Gastrocnemius medialis (tissue), 4 donors: ENCODE results near the gene RNF224. TPM values are rescaled to one million over a fixed set of nuclear protein-coding genes. Genes with fewer than 3 reads are reported as not detected.
A peak's percentile ranks its signal among the peaks of the same experiment; 100 is the strongest.

ENCODE experiments used
- ATAC-seq, 2 donors: fragments of 150-250 bp; one replicate each; pipeline ENCODE4 v1.9.1; 2016
- DNase-seq, 2 donors: peaks; one replicate each; pipeline ENCODE4 v3.0.0-alpha.2; 2019
- H3K27ac ChIP-seq, 4 donors: fragments of 200-600 bp; sonication (generic); 1 replicate in 1 of 4; 2 replicates in 3 of 4; pipeline ENCODE4 v1.5.1; 2016 to 2018; ENCODE audit warnings: mild to moderate bottlenecking in 2 of 4, moderate library complexity in 1 of 4
- H3K27me3 ChIP-seq, 3 donors: fragments of 200-600 bp; sonication (generic) in 2 of 3; 1 replicate in 1 of 3; 2 replicates in 2 of 3; pipeline versions ENCODE4 v1.5.1 to v1.6.0; 2016 to 2019; ENCODE audit warnings: mild to moderate bottlenecking in 1 of 3, moderate library complexity in 1 of 3
- H3K36me3 ChIP-seq, 2 donors: fragments of 200-600 bp; sonication (generic) in 1 of 2; one replicate each; pipeline ENCODE4 v1.5.1; 2017 to 2018
- H3K4me1 ChIP-seq, 2 donors: fragments of 200-600 bp; sonication (generic) in 1 of 2; one replicate each; pipeline ENCODE4 v1.5.1; 2016 to 2017; ENCODE audit warnings: mild to moderate bottlenecking in 2 of 2
- H3K4me3 ChIP-seq, 4 donors: fragments of 200-600 bp; sonication (generic) in 3 of 4; 1 replicate in 1 of 4; 2 replicates in 3 of 4; pipeline ENCODE4 v1.5.1; 2016 to 2019; ENCODE audit warnings: mild to moderate bottlenecking in 2 of 4
- H3K9me3 ChIP-seq, 3 donors: fragments of 200-600 bp; sonication (generic) in 2 of 3; 1 replicate in 1 of 3; 2 replicates in 2 of 3; pipeline ENCODE4 v1.5.1; 2016 to 2019
- CTCF ChIP-seq, 5 experiments: fragments of 450-650 bp in 3 of 5; fragments of 200-600 bp in 2 of 5; sonication (generic) in 2 of 5; IDR thresholded peaks in 4 of 5; conservative IDR thresholded peaks in 1 of 5; 1 replicate in 4 of 5; 2 replicates in 1 of 5; pipeline ENCODE4 v1.5.1; 2016 to 2019; ENCODE audit warnings: antibody characterized with exemption in 5 of 5, mild to moderate bottlenecking in 3 of 5, moderate library complexity in 3 of 5
- POLR2A ChIP-seq, 2 donors: fragments of 450-650 bp; IDR thresholded peaks; one replicate each; pipeline ENCODE4 v1.6.1; 2017; ENCODE audit warnings: antibody characterized with exemption in 2 of 2, mild to moderate bottlenecking in 2 of 2, moderate library complexity in 2 of 2
- in situ Hi-C, 4 donors: fragments of 200-750 bp; cut with MboI; loops; one replicate each; pipeline versions ENCODE4 v1.15.0 to v1.8.0; 2017; ENCODE audit warnings: low sequenced_read_pairs in 4 of 4
- intact Hi-C: fragments of 100-400 bp; cut with DNase I; formaldehyde crosslinking; loops from one replicate; pipeline ENCODE4 v1.15.1; 2023; ENCODE audit warnings: low total_unique reads
- total RNA-seq, 4 donors: library from RNA; depleted of rRNA; stranded (reverse); fragments of >200 nt; gene quantifications; one replicate each; pipeline versions ENCODE4 v1.1.0 to v1.2.3, GENCODE V29; 2016

RNF224 gene
- total RNA-seq, 4 donors from 2014 or later: not detected

GRCh38 chr9:137201205-137201868 lies 26.0 kb upstream of the RNF224 start:
- Histone ChIP-seq H3K4me3 (peak overlapping the region; percentile 73 to 86 (median 77)), H3K27me3 (no peaks in the 10 kb centered on the region), H3K36me3 (no peaks in the 10 kb centered on the region), H3K27ac (peak overlapping the region; percentile 83 to 92 (median 86)), H3K4me1 (peaks cover 65 to 74% of the 10 kb centered on the region in 2 donors), H3K9me3 (no peaks in the 10 kb centered on the region)
- TF ChIP-seq CTCF (IDR thresholded peaks at IDR 0.05 in 4 of 5, conservative IDR thresholded peaks at IDR 0.05 in 1 of 5): no peak
- in situ Hi-C loops: no loop called here
- intact Hi-C loops: loop anchor here (5.0 kb wide), 1 partner anchor 41 kb away; the partner anchor contains the start of gene TUBB4B
- DNase-seq (no peak), ATAC-seq (no peak)

GRCh38 chr9:137202966-137203365 lies 24.3 kb upstream of the RNF224 start:
- no peaks in the 10 kb centered on the region for H3K36me3 ChIP-seq
- no peak overlapping the region for H3K27ac ChIP-seq
- ATAC-seq (no peak), DNase-seq (no peak)
- no peak for TF ChIP-seq CTCF (IDR thresholded peaks at IDR 0.05 in 4 of 5, conservative IDR thresholded peaks at IDR 0.05 in 1 of 5)
- TF ChIP-seq POLR2A (IDR thresholded peaks at IDR 0.05): no peak
- intact Hi-C loops (loop anchor here (5.0 kb wide), 1 partner anchor 39 kb away; the partner anchor contains the start of gene TUBB4B), in situ Hi-C loops (no loop called here)
- H3K4me3 ChIP-seq: no peak overlapping the region
- no peaks in the 10 kb centered on the region for H3K27me3 ChIP-seq
- peaks cover 67 to 71% of the 10 kb centered on the region in 2 donors for H3K4me1 ChIP-seq
- no peaks in the 10 kb centered on the region for H3K9me3 ChIP-seq

GRCh38 chr9:137204731-137205125 lies 22.6 kb upstream of the RNF224 start:
- DNase-seq (no peak), ATAC-seq (no peak)
- peaks cover 51 to 54% of the 10 kb centered on the region in 2 donors for H3K4me1 ChIP-seq
- peak overlapping the region; percentile 75 to 97 (median 90) for H3K4me3 ChIP-seq
- intact Hi-C loops: loop anchor here (1.0 to 5.0 kb wide), 2 partner anchors 16 to 38 kb away; partner anchors contain the start of genes ANAPC2, SSNA1 and TUBB4B
- H3K9me3 ChIP-seq: no peaks in the 10 kb centered on the region
- H3K27me3 ChIP-seq: no peaks in the 10 kb centered on the region
- TF ChIP-seq CTCF (IDR thresholded peaks at IDR 0.05 in 4 of 5, conservative IDR thresholded peaks at IDR 0.05 in 1 of 5): no peak
- no peak for TF ChIP-seq POLR2A (IDR thresholded peaks at IDR 0.05)
- in situ Hi-C loops: no loop called here
- peak overlapping the region; percentile 65 to 90 (median 78) for H3K27ac ChIP-seq
- no peaks in the 10 kb centered on the region for H3K36me3 ChIP-seq

GRCh38 chr9:137205126-137206069 lies 21.9 kb upstream of the RNF224 start, which contains the start of the genes NDOR1 and TMEM203:
TSS of gene NDOR1 (plus strand) at chr9:137205700. CDS start at chr9:137205778, 78 bp downstream.
TSS of gene TMEM203 (minus strand) at chr9:137205648. CDS start at chr9:137205414, 234 bp downstream.
- peaks cover 49 to 52% of the 10 kb centered on the region in 2 donors for H3K4me1 ChIP-seq
- peak; percentile 69 to 82 for TF ChIP-seq POLR2A (IDR thresholded peaks at IDR 0.05)
- TF ChIP-seq CTCF (IDR thresholded peaks at IDR 0.05 in 4 of 5, conservative IDR thresholded peaks at IDR 0.05 in 1 of 5): no peak

More at GRCh38 chr9:137205126-137206069, 21.9 kb upstream of the RNF224 start, which contains the start of the genes NDOR1 and TMEM203:
- no peaks in the 10 kb centered on the region for H3K36me3 ChIP-seq
- ATAC-seq: peak; percentile 62 to 68
- H3K27me3 ChIP-seq: no peaks in the 10 kb centered on the region
- DNase-seq: peak; percentile 78 to 79
- H3K9me3 ChIP-seq: no peaks in the 10 kb centered on the region
- intact Hi-C loops (loop anchor here (1.0 kb wide), 1 partner anchor 17 kb away; the partner anchor contains the start of genes ANAPC2 and SSNA1), in situ Hi-C loops (no loop called here)
- peak within 1 kb of the TSS; percentile 75 to 97 (median 90) for H3K4me3 ChIP-seq
- peak within 1 kb of the TSS; percentile 65 to 90 (median 78) for H3K27ac ChIP-seq
